ENCODE results near the gene CCL27.
"Not testable (repeated sequence)": the region's sequence is repeated elsewhere in the genome, so short reads cannot be mapped to it uniquely, and the experiment has no call there.

The CCL27 gene

DNA sequence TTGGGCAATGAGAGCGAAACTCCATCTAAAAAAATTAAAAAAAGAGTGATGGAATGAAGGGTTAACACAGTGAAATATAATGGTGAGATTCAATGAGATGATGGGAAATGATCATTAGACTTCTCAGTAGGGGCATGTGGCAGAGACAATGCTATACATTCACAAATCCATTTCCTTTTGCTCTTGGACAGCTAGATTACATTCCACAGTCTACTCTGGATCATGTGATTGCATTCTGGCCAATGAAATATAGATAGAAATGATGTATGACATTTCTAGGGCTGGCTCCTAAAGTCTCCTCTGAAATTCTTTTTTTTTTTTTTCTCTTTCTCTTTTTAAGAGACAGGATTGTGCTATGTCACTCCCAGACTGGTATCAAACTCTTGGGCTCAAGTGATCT is 19.8 kb downstream of the CCL27 start:
- ChIA-PET POLR2A (ENCODE audit: low non-redundant PET) (no interaction called here), CTCF (interaction anchor here (0.7 kb wide), 2 partner anchors 69 to 1523 kb away, joined by 3 read pairs; no protein-coding TSS in a partner anchor)
- TF ChIP-seq, protein P1, sequence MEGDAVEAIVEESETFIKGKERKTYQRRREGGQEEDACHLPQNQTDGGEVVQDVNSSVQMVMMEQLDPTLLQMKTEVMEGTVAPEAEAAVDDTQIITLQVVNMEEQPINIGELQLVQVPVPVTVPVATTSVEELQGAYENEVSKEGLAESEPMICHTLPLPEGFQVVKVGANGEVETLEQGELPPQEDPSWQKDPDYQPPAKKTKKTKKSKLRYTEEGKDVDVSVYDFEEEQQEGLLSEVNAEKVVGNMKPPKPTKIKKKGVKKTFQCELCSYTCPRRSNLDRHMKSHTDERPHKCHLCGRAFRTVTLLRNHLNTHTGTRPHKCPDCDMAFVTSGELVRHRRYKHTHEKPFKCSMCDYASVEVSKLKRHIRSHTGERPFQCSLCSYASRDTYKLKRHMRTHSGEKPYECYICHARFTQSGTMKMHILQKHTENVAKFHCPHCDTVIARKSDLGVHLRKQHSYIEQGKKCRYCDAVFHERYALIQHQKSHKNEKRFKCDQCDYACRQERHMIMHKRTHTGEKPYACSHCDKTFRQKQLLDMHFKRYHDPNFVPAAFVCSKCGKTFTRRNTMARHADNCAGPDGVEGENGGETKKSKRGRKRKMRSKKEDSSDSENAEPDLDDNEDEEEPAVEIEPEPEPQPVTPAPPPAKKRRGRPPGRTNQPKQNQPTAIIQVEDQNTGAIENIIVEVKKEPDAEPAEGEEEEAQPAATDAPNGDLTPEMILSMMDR (conservative IDR thresholded peaks at IDR 0.05; ENCODE audit: low read depth): no peak
- no peak overlapping the region for H3K27ac ChIP-seq
- no peak for DNase-seq (ENCODE audit: low spot score)

DNA sequence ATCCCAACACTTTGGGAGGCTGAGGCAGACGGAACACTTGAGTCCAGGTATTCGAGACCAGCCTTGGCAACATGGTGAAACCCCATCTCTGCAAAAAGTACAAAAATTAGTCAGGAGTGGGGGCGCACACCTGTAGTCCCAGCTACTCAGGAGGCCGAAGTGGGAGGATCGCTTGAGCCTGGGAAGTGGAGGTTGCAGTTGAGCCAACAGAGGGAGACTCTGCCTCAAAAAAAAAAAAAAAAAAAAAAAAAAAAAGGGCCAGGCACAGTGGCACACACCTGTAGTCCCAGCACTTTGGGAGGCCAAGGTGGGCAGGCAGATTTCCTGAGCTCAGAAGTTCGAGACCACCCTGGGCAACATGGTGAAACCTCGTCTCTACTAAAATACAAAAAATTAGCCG is 23.1 kb downstream of the CCL27 start:
- ChIA-PET CTCF (interaction anchor here (0.6 to 1.0 kb wide), 2 partner anchors 236 to 1067 kb away, joined by 3 to 4 read pairs; no protein-coding TSS in a partner anchor), POLR2A (ENCODE audit: low non-redundant PET) (interaction anchor here (0.6 to 0.7 kb wide), 2 partner anchors 35 to 517 kb away, joined by 9 to 11 read pairs; no protein-coding TSS in a partner anchor)

DNA sequence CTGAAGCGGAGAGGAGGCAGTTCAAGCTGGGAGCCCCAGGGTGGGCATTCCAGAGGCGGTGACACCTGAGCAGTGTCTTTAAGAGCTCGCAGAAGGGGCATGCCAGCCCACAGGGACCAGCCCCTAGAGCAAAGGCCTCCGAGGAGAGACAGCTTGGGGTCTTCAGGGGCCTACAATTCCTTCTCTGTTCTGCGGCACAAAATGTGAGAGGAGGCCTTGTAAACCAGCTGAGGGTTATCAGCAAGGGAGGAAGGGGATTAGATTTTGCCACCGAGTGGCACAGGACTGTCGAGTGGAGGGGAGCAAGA is 24.4 kb downstream of the CCL27 start:
- ChIA-PET CTCF (interaction anchor here (0.6 to 1.4 kb wide), 4 partner anchors 9 to 441 kb away, joined by 3 to 7 read pairs (median 4); partner anchors contain the start of genes FANCG and GALT), POLR2A (ENCODE audit: low non-redundant PET) (interaction anchor here (0.6 to 1.3 kb wide), 2 partner anchors 9 to 14 kb away, joined by 3 to 5 read pairs; partner anchors contain the start of genes GALT and IL11RA)
- TF ChIP-seq, protein P1 (conservative IDR thresholded peaks at IDR 0.05; ENCODE audit: low read depth): no peak
- no peak for DNase-seq (ENCODE audit: low spot score)
- peak overlapping the region; percentile 79 for H3K27ac ChIP-seq

More for the DNA sequence above, 23.1 kb downstream of the CCL27 start:
- not testable (repeated sequence) for DNase-seq (ENCODE audit: low spot score); H3K27ac ChIP-seq

DNA sequence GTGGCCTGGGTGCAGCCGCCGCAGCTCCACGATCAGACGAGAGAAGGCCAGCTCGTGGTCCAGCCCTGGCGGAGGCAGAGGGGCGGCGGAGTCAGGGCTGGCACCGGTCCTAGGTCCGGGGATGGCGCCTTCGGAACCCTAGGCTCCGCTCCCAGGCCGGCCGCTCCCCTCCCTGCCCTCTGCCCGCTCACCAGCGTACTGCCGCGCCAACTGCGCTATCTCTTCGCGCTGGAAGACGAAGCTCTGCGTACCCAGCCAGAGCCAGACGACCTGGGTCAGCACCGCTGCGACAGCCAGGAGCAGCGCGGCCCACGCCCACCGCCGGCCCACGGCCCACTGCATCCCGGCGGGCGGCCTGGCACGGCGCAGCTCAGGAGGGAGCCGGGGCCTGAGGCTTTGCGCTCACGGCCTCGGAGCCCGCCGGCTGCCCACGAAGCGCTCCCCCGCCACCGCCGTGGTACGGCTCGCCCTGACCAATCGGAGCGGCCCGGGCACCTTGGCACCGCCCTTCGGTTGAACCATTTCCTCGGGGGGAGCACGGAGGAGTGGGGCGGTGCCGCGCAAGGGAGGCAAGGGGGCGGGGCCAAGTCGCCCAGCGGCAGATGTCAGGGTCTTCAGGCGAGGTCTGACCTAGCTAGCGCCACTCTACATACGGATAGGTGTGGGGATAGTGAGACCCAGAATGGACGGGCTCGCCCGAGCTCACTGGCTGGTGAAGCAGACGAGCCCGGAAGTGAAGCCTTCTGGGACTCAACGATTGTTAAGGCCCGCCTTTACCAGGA is 24.9 kb downstream of the CCL27 start, which contains the start of gene SIGMAR1:
SIGMAR1 (minus strand) TSS at position 432 of the 782 bp plus-strand sequence; CDS start at position 342, 90 bp downstream.
- CTCF ChIA-PET: interaction anchor here (0.6 to 1.7 kb wide), 6 partner anchors 9 to 717 kb away, joined by 3 to 7 read pairs (median 4); partner anchors contain the start of gene GALT
- H3K27ac ChIP-seq: peak within 1 kb of the TSS; percentile 79
- POLR2A ChIA-PET (ENCODE audit: low non-redundant PET): interaction anchor here (0.6 to 1.3 kb wide), 4 partner anchors 9 to 814 kb away, joined by 3 to 5 read pairs (median 3); partner anchors contain the start of genes GALT and IL11RA
- peak; percentile 98 for DNase-seq (ENCODE audit: low spot score)
- TF ChIP-seq, protein P1 (conservative IDR thresholded peaks at IDR 0.05; ENCODE audit: low read depth): no peak

DNA sequence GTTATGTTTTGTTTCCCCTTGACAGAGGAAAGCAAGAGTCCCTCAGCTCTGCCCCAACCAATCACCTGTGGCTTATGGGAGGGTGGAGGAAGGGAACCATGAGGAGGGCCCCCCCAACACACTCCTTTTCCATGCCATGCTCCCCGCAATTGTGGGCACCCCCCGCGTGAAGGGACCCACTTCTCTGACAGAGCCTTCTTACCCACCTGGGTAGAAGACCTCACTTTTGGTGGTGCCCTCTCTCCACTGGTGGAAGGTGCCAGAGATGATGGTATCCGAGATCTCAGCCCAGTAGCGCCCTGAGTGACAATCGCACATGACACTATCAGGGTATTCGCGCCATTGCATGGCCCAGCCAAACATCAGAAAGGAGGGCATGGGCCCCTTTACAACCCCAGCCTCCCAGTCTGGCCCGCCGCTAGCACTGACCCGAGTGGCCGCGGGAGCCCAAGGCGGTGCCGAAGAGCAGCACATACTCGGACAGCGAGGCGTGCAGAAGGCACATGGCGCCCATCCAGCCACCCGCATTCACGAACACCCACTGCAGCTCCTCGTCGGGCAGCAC is 25.6 kb downstream of the CCL27 start:
- TF ChIP-seq, protein P1 (conservative IDR thresholded peaks at IDR 0.05; ENCODE audit: low read depth): no peak
- H3K27ac ChIP-seq: peak overlapping the region; percentile 79
- ChIA-PET POLR2A (ENCODE audit: low non-redundant PET) (interaction anchor here (0.6 to 0.9 kb wide), 2 partner anchors 14 to 814 kb away, joined by 3 read pairs; no protein-coding TSS in a partner anchor), CTCF (interaction anchor here (0.6 to 1.7 kb wide), 3 partner anchors 33 to 717 kb away, joined by 3 to 5 read pairs (median 3); no protein-coding TSS in a partner anchor)
- DNase-seq (ENCODE audit: low spot score): peak; percentile 51

GRCh38 chr9:34635556-34635955 is 26.9 kb downstream of the CCL27 start:
- TF ChIP-seq, protein P1 (conservative IDR thresholded peaks at IDR 0.05; ENCODE audit: low read depth): no peak
- CTCF ChIA-PET: interaction anchor here (0.5 to 2.1 kb wide), 7 partner anchors 25 to 688 kb away, joined by 3 to 10 read pairs (median 4); no protein-coding TSS in a partner anchor

More at GRCh38 chr9:34635556-34635955, 26.9 kb downstream of the CCL27 start:
- peak overlapping the region; percentile 79 for H3K27ac ChIP-seq
- POLR2A ChIA-PET (ENCODE audit: low non-redundant PET): interaction anchor here (0.6 to 1.1 kb wide), 3 partner anchors 11 to 230 kb away, joined by 3 read pairs; partner anchors contain the start of gene GALT
- DNase-seq (ENCODE audit: low spot score): no peak
